Esophagus squamous epithelium (tissue), 4 donors: Measurements from ENCODE around the gene LRRC26.

Experiments used
- CTCF ChIP-seq, 6 experiments: fragments of 450-650 bp in 4 of 6; fragments of 200-600 bp in 2 of 6; sonication (generic) in 2 of 6; IDR thresholded peaks; one replicate each; pipeline ENCODE4 v1.5.1; 2016 to 2019; ENCODE audit warnings: antibody characterized with exemption in 6 of 6, mild to moderate bottlenecking in 4 of 6, moderate library complexity in 4 of 6
- POLR2A ChIP-seq, 4 donors: fragments of 450-650 bp; IDR thresholded peaks; one replicate each; pipeline ENCODE4 v1.6.1; 2017; ENCODE audit warnings: antibody characterized with exemption in 4 of 4, mild to moderate bottlenecking in 4 of 4, moderate library complexity in 3 of 4

- no peak for TF ChIP-seq CTCF (IDR thresholded peaks at IDR 0.05)
- TF ChIP-seq POLR2A (IDR thresholded peaks at IDR 0.05), result no peak
Observed at GRCh38 chr9:137170486-137171148, 766 bp upstream of the LRRC26 start.
